HG03378 (cell line): ENCODE results near the gene GSG1L.
"Not testable (repeated sequence)": the region's sequence is repeated elsewhere in the genome, so short reads cannot be mapped to it uniquely, and the experiment has no call there.

Experiments
- ATAC-seq: cut with Tn5 transposase; IDR thresholded peaks from one replicate; pipeline ENCODE4 v1.9.1; 2021; ENCODE audit warnings: mild to moderate bottlenecking, moderate library complexity; ENCODE audit not compliant: unreplicated experiment

The GSG1L gene

DNA sequence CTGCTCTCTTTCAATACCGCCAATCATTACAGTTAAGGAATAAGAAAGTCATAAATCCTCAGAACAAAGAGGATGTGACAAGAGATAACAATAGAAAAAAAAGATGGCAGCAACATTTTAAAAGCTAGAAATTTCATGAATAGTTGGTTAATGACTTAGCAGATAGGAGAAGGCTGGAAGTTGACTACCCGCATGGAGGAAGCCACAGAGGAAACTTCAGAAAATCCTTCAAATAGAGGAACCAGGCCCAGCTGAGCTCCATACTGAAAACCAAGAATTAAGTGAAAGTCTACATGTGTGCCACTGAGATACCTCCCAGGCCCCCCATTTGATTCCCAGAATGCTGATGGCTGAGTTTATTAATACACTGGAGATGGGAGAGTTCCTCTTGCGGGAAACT lies 109.3 kb downstream of the GSG1L start:
- ATAC-seq, result no peak

DNA sequence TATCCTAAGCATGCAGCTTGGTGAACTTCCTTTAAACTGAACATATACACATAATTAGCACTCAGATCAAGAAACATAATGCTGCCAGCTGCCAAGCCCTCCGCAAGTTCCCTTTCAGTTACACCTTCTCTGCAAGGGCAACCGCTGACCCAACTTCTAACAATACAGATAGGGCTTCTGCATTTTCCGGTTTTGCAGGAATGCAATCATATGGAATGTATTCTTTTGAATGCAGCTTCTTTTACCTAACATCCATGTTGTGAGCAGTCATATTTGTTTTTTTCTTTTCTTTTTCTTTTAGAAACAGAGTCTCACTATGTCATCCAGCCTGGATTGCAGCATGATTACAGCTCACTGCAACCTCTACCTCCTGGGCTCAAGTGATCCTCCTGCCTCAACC lies 110.7 kb downstream of the GSG1L start:
- no peak for ATAC-seq

DNA sequence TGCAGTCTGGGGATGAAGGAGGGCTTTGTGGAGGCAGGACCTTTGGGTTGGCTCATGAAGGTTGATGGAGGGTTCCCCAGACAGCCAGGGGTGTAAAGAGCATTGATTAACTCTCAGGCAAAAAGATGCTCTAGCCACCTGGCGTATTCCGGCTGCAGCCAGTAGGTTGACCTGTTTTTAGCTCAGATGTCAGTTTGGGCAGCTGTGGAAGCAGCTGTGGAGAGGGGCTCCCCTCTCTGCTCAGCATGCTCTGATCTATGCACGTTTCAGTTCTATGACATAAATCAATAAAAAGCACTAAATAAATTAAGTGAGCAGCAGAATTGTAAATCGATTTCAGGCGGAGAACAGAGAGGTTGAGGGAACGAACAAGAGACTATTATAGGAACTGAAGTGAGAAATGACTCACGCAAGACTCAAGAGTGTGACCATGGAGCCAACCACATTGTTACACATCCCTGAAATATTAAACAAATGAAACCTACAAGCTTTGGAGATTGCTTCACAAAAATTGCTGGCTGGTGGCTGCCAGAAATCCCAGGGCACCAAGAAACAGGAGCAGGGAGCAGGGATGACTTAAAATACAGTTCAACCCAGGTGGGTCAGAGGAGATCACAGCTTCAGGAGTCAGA lies 111.9 kb downstream of the GSG1L start:
- ATAC-seq, result no peak

DNA sequence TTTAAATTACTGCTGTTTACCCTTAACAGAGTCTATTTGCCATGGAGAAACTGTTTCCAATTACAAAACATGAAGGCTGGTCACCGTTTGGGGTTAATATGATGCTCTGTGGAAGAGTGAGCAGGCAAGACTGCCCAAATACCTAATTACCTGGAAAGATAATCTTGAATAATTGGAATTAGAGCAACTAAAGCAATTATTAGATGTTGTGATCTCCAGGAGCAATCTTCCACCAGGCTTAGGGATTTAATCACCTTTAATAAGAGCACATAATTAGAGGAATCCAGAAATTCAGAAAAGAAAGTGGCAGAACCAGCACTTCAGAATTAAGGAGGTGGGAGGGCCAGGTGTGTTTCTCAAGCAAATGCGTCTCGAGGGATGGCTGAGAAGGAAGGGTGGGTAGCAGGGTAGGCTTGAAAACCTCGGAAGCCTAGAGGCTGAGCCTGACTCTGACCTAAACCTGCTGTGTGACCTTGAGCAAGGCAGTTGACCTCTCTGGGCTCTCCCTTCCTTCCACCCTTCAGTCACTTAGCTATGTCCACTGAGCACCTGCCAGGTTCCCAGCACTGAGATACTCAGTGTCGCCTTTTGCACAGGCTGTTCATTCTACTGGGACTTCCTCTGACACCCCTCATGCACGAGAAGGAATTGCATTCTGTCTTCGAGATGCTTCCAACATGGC lies 113.2 kb downstream of the GSG1L start:
- ATAC-seq, result no peak

DNA sequence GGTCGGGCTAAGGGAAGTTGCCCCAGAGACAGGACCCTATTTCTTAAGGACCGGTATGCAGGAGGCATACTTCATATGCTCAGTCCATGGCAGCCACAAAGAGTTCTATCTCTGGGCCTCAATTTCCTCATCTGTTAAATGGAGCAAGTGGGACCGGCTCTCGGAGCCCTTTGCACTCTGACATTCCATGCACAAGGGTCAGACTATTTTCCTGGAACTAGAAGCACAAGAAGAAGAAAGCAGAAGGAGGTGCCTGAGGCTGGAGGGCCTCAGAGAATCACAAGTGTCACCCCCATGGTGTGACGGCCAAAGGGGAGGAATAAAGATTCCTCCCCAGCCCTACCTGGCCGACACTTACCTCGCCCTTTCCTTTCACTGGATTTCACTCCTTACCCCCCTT lies 115.8 kb downstream of the GSG1L start:
- no peak for ATAC-seq

DNA sequence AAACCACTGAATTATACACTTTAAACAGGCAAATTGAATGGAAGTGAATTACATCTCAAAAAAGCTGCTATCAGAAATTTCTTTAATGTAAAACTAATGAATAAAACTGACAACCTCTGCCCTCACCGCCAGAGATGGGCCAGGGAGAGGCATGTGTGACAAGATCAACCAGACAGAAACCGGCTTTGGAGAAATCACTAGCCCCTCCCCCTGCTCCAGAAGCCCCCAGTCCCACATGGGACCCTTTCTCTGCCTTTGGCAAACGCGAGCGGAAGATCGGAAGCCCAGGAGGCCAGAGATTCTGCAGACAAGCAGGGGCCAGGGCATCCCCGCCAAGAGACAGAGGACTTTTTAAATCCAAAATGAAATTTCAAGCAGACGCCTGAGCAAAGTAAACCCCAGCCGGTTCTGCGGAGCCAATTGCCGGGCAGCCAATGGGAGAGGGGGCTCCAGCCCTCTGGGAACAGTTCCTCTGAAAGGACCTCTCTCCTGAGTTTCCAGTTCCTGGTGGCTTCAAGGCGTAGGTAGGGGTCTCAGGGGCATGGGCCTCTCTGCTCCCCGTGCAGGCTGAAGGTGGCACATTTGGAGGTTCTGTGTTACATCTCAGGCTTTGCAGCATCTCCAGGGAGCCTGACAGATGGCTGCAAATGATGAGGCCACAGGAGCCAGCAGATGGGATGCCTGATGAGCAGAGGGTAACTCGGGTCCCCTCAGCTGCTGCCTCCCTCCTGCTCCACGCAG lies 118.1 kb downstream of the GSG1L start:
- ATAC-seq, result no peak

DNA sequence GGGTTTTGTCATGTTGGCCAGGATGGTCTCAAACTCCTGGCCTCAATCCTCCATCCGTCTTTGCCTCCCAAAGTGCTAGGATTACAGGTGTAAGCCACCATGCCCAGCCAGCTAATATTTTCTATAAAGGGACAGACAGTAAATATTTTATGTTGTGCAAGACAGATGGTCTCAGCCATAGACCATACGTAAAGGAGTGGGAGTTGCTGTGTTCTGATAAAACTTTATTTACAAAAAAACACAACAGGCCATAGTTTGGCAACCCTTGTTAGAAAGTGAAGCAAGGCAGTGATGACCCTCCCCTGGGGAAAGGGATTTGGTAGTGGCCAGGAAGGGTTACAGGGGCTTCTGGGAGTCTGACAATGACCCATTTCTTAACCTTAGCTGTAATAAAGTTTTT lies 119.7 kb downstream of the GSG1L start:
- no peak for ATAC-seq

DNA sequence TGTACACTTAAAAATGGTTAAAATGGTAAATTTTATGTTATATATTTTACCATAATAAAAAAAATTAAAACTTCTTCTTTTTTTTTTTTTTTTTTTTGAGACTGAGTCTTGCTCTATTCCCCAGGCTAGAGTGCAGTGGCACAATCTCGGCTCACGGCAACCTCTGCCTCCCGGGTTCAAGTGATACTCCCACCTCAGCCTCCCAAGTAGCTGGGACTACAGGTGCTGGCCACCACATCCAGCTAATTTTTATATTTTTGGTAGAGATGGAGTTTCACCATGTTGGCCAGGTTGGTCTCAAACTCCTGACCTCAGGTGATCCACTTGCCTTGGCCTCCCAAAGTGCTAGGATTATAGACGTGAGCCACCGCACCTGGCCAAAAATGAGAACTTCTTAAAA lies 121.4 kb downstream of the GSG1L start:
- not testable (repeated sequence) for ATAC-seq

DNA sequence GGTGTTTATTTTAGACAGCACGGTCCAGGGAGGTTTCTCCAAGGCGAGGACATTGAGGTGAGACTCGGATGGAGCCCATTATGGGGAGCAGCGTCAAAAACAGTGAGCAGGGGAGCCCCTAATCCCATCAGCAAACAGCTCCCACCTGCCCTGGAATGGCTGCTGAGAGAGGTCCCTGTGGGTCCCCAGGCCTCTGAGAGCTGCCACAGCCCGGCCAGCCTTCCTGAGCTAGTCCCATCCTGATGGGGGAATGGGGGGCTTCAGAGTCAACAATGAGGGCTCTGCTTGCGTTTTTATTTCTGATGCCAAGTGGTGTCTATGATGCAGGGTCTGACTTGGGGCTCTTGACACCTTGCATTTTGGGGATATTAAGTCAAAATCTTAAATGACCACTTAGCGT lies 128.4 kb downstream of the GSG1L start:
- no peak for ATAC-seq

DNA sequence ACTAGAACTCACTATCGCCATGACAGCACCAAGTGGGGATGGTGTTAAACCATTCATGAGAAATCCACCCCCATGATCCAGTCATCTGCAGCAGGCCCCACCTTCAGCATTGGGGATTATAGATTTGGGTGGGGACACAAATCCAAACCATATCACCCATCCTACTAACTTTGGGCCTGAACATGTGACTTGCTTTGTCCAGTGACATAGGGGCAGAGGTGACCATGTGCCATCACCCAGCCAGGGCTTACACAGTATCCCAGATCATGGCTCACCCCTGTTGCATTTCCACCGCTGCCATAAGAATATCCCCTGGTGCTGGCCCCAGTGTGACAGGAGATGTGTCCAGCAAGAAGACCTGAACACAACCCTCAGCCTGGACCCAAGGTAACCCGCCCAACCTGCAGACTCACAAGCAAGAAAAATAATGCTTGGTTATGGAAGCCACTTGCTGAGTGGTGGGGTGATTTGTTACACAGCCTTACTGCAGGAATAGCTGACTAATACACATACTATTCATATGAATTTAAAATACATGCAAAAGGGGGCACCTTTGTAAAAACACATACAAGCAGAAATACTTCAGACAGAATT lies 130.9 kb downstream of the GSG1L start:
- ATAC-seq, result no peak

DNA sequence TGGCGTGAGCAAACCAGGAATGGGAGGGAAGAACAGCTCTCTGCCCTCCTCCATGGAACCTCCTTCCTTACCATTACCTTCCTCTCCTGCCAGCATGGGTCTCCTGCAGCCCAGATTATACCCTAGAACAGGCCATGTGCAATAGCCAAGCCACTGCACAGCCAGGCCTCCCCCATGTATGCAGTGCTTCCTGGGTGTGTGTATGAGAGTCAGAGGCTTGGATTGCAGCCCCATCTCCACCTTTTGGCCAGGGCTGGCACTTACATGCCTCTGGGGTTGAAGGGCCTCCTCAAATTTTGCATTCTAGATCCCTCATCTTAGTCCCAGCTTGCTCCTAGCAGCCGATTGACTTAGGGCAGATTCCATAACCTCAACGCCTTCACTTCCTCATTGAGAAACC lies 133.7 kb downstream of the GSG1L start:
- no peak for ATAC-seq

DNA sequence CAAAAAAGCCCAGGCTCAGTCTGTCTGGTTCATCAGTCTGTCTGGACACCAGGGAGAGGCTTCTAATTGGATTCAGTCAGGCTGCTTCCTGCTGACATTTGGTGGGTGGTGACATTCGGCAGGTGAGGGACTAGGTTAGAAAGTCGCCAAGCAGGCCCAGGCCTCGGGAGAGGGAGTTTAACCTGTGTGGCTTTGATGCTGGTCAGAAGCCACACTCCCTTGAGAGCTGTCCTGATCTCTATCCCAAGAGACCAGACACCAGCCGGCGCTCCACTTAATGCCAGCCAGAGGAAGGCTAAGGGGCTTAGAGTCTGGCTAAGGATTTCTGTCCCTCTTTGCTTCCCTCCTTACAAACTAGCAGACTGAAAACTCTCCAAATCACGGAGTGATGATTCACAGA lies 135.0 kb downstream of the GSG1L start:
- ATAC-seq, result no peak

DNA sequence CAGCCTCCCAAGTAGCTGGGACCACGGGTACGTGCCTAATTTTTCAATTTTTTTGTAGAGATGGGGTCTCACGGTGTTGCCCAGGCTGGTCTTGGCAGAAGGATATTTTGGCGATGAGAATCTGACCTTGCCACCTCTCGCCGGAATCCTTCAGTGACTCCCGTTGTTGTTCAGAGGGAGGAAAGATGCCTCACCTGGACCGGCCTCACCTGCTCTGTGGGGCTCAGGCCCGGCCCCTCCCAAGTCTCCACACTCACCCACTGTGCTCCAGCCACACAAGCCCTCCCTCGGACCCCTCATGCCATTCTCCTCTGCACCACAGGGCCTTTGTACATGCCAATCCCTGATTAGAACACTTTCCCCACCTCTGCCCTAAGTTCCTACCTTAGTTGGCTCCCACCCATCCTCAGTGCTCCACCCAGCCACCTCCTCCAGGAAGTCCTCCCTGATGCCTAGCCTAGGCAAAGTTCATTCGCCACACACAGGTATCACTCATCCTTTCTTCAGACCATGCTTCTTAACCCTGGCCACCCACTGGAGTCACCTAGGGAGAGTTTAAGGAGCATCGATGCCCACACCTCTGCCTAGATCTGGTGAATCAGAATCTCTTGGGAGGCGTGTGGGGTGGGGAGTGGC lies 136.1 kb downstream of the GSG1L start:
- no peak for ATAC-seq

DNA sequence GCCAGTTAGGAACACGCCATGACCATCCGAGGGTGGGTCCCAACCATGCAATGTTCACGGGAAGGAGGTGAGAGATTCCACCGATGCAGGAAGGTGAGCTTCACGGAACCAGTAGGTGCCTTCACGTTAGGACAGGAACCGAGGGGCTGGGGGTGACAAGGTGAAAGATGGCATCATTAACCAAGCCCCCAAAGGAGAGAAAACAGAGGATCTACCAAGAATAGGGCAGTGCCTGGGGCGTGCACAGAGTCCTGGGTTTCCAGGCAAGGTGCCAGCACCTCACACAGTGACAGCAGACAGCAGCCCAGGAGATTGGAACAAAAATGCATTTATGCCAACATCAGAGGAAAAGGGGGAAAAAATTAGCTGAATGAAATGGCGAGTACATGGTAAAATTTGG lies 137.9 kb downstream of the GSG1L start:
- no peak for ATAC-seq

DNA sequence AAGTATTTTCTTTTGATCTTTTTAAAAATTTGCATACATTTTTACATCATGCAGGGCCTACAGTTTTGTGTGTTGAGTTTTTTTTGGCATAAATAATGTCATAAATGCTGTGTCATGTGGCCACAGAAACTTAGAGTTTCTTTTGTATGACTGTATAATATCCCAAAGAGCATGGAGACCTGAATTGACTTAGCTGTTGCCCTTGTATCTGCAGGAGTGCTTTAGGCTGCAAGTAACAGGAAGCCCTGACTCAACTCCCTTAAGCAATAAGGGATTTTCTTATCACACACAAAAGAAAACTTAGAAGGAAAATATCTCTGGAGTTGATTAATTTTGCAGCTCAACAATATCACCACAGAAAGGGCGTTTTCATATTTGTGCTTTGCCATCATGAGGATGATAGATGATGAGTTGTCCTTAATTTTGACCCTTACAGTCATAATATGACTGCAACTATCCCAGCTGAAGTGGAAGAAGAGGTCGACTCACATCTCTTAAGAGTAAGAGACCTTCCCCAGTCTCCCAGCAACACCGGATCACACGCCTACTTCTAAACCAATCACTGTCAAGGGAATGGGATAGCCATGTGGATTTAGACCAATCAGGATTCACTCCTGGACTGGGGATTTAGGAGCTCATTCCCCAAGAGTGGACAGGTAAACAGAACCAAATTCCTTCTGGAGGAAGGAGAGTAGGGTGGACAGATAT lies 138.9 kb downstream of the GSG1L start:
- no peak for ATAC-seq

DNA sequence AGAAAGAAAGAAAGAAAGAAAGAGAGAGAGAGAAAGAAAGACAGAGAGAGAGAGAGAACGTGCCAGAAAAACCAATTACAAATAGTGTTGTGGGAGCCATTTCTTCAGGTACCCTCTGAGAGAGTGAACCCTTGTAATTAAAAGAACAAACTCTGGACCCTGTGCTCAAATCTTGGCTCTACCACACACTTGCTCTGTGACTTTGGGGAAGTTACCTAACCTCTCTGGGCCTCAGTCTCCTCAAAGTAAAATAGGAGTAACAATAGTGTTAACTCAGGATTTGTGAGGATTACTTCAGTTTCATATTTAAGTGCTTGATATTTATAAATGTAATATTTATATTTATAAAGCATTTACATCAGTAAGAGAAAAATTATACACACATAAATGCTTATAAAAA lies 139.8 kb downstream of the GSG1L start:
- ATAC-seq, result no peak

DNA sequence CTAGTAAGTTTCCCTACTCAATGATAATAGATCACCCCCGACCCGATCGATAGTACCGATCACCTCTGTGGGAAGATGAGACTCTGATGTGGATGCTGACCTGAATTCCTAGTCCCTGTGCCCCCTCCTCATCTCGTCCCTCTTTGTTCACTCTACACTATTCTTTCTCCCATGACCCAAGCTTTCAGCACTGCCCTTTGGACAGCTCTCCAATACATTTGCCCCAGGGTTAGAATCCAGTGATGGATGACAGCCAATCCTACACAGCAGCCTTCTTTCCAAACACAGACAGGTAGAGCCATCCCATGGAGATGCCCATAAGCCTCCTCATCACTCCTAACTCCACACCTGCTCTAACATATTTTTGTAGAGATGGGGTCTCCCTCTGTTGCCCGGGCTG lies 141.1 kb downstream of the GSG1L start:
- ATAC-seq, result no peak

DNA sequence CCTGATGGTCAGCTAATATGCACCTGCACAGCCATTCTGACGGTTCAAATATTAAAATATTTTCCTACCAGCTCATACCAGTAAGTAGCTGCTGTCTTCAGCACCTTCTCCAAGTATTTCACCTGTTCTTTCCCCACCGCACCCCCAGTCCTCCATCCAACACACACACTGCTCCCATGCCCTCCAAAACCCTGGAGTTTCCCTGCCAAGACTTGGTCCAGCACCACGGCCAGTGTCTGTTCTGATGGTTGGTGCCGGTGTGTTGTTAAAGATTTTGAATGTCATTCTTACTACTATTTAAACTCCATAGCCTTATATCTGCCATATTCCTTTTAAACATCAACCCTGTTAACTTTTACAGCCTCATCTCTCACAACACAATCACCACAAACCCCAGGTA lies 142.4 kb downstream of the GSG1L start:
- ATAC-seq, result no peak

DNA sequence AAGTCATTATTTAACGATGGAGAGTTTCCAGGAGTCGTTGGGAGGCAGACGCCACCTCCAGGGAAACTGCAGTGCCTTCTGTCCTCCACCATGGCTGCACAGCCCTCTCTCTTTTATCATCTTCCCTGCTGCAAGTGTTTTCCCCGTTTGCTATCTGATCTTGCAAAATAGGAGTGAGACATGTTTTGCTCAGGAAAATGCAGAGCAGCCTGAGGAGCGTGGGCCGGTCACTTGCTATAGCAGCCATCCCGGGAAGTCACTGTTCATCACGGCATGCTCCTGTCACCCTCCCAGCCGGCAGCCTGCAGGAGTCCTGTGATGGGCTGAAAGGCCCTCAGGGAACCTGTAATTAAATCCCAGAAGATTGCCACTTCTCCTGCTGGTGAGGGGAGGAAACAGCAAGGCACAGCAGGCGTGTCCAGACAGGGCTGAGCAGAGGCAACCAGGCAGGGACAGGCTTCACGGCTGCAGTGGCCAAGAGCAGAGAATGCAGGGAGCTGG lies 143.1 kb downstream of the GSG1L start:
- ATAC-seq, result no peak

DNA sequence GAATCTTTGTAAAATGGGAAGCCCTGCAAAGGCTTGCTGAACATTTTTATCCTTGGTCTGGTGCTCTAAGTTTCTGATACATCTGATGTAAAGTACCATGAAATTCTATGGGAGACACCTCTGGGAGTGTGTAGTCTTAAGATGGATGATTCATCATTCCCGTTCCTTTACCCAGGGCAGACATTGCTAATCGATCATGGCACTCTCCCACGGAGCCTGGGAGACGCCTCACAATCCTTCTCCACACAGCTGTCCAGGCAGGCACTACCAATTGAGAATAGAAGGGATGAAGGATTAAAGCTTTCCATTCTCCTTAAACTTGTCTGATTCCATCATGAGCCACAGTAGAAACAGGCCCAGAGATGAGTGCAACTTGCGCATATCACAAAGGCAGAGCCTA lies 144.8 kb downstream of the GSG1L start:
- ATAC-seq, result no peak

DNA sequence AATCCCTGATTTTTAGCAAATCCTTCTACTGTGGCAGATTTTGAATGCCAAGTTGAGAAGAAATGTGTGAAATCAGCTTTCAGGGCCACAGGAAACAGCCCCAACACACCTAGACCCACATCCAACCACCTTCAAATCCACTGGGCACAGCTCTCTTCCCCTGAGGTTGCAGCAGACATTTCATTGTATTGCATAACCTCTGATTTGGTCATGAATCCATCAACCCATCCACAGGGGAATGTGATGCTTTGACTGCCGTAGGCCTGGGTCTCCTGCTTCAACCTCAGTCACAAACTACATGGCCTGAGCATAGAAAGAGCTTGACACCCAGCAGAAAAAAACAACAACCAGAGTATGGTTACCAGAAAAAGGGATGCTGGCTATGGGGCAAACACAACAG lies 145.6 kb downstream of the GSG1L start:
- no peak for ATAC-seq
